C4-2B (cell line): ENCODE results near the gene TNNI3K.

ENCODE experiments used
- ZFX ChIP-seq: fragments of 450-650 bp; IDR thresholded peaks from 2 replicates; pipeline ENCODE4 v1.6.1; 2017
- TF ChIP-seq, protein P1 (sequence below): fragments of 450-650 bp; conservative IDR thresholded peaks from 2 replicates; pipeline ENCODE4 v1.5.1; 2017; ENCODE audit warnings: mild to moderate bottlenecking

- TF ChIP-seq, protein P1, sequence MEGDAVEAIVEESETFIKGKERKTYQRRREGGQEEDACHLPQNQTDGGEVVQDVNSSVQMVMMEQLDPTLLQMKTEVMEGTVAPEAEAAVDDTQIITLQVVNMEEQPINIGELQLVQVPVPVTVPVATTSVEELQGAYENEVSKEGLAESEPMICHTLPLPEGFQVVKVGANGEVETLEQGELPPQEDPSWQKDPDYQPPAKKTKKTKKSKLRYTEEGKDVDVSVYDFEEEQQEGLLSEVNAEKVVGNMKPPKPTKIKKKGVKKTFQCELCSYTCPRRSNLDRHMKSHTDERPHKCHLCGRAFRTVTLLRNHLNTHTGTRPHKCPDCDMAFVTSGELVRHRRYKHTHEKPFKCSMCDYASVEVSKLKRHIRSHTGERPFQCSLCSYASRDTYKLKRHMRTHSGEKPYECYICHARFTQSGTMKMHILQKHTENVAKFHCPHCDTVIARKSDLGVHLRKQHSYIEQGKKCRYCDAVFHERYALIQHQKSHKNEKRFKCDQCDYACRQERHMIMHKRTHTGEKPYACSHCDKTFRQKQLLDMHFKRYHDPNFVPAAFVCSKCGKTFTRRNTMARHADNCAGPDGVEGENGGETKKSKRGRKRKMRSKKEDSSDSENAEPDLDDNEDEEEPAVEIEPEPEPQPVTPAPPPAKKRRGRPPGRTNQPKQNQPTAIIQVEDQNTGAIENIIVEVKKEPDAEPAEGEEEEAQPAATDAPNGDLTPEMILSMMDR: no peak
- TF ChIP-seq ZFX: no peak
Observed at GRCh38 chr1:74236440-74236839, 1.3 kb downstream of the TNNI3K start.
